ENCODE results near the gene RAP2B. TPM values are rescaled to one million over a fixed set of nuclear protein-coding genes. Genes with fewer than 3 reads are reported as not detected.

The RAP2B gene
- 18.3 and 18.5 TPM in 2 replicates for total RNA-seq

DNA sequence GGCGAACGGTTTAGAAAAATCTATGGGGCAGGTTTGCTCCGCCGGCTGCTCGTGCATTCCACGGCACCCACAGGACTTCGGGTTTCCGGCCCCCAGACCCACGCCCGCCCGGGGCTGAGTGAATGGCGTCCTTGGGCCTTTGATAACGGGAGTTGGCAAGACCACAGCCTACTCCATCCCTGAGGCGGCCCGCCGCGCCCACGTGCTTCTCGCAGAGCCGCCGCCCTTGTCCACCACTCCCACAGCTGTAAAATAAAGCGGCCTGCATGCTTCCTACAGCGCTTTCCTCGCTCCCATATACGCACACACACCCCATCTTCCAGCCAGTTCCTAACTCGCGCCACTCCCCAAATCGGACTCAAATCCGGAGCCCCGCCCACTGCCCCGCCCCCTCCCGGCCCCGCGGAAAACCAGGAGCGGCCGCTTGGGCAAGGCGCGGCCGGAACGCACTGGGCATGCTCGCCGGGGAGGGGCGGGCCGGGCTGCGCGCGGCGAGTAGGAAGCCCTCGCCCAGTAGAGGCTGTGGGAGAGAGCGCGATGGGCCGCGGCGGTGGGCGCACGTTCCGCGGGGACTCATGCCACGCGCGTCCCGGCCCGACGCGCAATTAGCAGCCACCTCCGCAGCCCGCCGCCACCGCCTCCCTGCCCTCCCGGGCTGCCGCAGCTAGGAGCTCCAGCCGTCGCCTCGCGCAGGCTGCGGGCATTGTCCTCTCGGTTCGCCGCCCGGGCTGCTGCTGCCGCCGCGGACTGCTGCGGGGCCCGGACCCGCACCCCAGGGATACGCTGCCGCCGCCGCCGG, at the start of gene RAP2B:
Gene RAP2B, plus strand, starts transcription at position 513 of the 799 bp plus-strand sequence. CDS start 468 bp downstream, outside the sequence.

